ENCODE results near the gene DCPS.
"Not testable (repeated sequence)": the region's sequence is repeated elsewhere in the genome, so short reads cannot be mapped to it uniquely, and the experiment has no call there.

The DCPS gene

GRCh38 chr11:126370016-126370415 is 66.2 kb downstream of the DCPS start:
- TF ChIP-seq, protein P1, sequence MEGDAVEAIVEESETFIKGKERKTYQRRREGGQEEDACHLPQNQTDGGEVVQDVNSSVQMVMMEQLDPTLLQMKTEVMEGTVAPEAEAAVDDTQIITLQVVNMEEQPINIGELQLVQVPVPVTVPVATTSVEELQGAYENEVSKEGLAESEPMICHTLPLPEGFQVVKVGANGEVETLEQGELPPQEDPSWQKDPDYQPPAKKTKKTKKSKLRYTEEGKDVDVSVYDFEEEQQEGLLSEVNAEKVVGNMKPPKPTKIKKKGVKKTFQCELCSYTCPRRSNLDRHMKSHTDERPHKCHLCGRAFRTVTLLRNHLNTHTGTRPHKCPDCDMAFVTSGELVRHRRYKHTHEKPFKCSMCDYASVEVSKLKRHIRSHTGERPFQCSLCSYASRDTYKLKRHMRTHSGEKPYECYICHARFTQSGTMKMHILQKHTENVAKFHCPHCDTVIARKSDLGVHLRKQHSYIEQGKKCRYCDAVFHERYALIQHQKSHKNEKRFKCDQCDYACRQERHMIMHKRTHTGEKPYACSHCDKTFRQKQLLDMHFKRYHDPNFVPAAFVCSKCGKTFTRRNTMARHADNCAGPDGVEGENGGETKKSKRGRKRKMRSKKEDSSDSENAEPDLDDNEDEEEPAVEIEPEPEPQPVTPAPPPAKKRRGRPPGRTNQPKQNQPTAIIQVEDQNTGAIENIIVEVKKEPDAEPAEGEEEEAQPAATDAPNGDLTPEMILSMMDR (IDR thresholded peaks at IDR 0.05; ENCODE audit: low read depth, low read length), result no peak
- DNase-seq, result no peak

GRCh38 chr11:126371595-126371994 is 67.7 kb downstream of the DCPS start:
- Histone ChIP-seq H3K27me3 (no peaks in the 10 kb centered on the region), H3K9me3 (no peaks in the 10 kb centered on the region), H3K4me3 (ENCODE audit: low read depth, low read length) (no peak overlapping the region), H3K4me1 (no peaks in the 10 kb centered on the region; the same call in 1 of the 2 replicates), H3K36me3 (no peaks in the 10 kb centered on the region)
- DNase-seq, result no peak
- TF ChIP-seq, protein P1 (IDR thresholded peaks at IDR 0.05; ENCODE audit: low read depth, low read length), result no peak

More at GRCh38 chr11:126370016-126370415, 66.2 kb downstream of the DCPS start:
- no peaks in the 10 kb centered on the region for H3K9me3 ChIP-seq
- H3K4me1 ChIP-seq, result no peaks in the 10 kb centered on the region; the same call in 1 of the 2 replicates
- H3K36me3 ChIP-seq, result no peaks in the 10 kb centered on the region
- H3K27me3 ChIP-seq, result no peaks in the 10 kb centered on the region
- no peak overlapping the region for H3K4me3 ChIP-seq (ENCODE audit: low read depth, low read length)

DNA sequence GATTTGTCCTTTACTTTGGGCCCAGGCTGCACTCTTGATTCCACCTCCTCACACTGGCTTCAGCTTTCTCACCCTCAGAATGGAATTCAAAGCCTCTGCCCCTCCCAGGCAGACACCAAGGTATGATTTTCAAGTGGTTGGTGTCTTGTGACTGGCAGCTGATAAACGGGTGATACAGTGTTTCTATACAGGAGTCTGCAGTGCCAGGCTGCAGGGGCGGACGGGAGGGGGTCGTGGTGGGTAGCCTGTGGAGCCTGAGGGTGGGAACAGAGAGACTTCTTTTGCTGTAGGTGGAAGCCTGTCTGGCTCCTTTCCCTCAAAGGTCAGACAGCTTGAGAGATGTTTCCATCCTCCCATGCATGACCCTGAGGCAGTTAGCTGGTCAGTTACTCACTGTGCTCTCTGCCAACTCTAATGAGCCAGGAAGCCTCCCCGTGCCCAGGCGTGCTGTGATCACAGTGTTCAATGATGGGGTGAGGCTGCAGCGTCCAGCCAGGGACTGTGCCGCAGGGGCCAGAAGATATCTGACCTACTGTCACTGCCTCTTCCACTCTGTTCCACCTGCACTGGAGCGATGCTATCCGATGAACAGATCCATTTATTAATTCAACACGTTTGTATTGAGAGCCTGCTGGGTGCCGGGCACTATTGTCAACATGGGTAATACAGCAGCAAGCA is 69.7 kb downstream of the DCPS start:
- not testable (repeated sequence) for H3K9me3 ChIP-seq; H3K4me3 ChIP-seq (ENCODE audit: low read depth, low read length); H3K4me1 ChIP-seq; H3K27me3 ChIP-seq; DNase-seq; H3K36me3 ChIP-seq

DNA sequence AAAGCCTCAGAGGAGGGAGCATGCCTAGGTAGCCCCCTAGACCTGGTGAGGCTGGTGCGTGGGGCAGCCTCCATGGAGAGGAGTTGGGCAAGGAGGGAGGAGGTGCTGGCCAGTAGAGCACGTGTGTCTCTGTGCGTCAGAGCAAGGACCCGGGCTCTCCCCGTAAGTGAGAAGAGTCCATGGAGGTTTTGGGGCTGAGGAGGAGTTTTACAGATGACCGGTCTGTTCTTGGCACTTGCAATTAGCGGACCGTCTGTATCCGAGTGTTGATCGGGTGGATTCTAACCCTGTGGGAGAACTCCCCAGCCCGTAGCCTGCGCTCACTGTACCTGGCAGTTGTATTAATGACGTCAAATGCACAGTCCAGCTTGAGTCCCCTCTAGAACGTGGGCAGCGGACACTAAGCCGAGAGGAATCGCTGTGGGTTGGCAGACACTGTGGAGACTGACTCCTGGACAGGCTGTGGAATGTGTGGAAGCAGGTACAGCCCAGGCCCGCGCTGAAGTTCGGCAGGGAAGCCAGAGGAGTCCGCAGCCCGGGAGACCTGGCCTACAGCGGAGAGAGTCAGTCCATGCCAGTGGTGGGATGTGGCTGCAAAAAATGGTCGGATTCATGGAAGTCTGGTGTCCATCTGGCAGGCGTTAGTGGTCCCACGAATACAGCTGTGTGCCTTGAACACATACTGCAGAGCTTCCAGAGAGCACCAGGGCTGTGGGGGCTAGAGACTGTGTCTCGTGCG is 70.9 kb downstream of the DCPS start:
- DNase-seq, H3K4me1 ChIP-seq: not testable (repeated sequence)

GRCh38 chr11:126375726-126376125 is 71.9 kb downstream of the DCPS start:
- DNase-seq, result no peak
- Histone ChIP-seq H3K27me3 (no peaks in the 10 kb centered on the region), H3K9me3 (no peaks in the 10 kb centered on the region), H3K4me1 (peaks cover 6% of the 10 kb centered on the region; the same call in 1 of the 2 replicates), H3K36me3 (no peaks in the 10 kb centered on the region), H3K4me3 (ENCODE audit: low read depth, low read length) (no peak overlapping the region)
- TF ChIP-seq, protein P1 (IDR thresholded peaks at IDR 0.05; ENCODE audit: low read depth, low read length), result no peak

More for the DNA sequence above, 70.9 kb downstream of the DCPS start:
- H3K36me3 ChIP-seq; H3K4me3 ChIP-seq (ENCODE audit: low read depth, low read length); H3K9me3 ChIP-seq; H3K27me3 ChIP-seq: not testable (repeated sequence)

DNA sequence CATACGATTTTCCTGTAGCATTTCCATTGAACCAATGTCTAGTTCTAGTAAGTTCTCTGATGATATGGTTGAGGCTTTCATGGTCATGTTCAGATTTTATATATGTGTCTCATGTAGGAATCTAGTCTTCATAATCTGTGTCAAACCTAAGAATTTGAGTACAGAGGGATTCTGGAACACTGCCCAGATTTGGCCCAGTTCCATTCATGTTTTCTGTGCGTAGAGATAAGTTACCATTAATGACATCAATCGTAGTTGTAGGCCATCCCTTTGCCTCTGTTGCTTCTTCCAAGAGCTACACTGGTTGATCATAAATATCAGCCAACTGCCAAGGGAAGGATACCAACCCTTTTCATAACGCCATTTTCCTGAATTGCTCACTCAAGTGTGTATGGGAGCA is 74.9 kb downstream of the DCPS start:
- H3K27me3 ChIP-seq, result no peaks in the 10 kb centered on the region
- no peaks in the 10 kb centered on the region for H3K36me3 ChIP-seq
- H3K4me3 ChIP-seq (ENCODE audit: low read depth, low read length), result no peak overlapping the region
- H3K4me1 ChIP-seq, result peaks cover 6% of the 10 kb centered on the region; the same call in 1 of the 2 replicates
- TF ChIP-seq, protein P1 (IDR thresholded peaks at IDR 0.05; ENCODE audit: low read depth, low read length), result no peak
- H3K9me3 ChIP-seq, result no peaks in the 10 kb centered on the region
- DNase-seq, result no peak

DNA sequence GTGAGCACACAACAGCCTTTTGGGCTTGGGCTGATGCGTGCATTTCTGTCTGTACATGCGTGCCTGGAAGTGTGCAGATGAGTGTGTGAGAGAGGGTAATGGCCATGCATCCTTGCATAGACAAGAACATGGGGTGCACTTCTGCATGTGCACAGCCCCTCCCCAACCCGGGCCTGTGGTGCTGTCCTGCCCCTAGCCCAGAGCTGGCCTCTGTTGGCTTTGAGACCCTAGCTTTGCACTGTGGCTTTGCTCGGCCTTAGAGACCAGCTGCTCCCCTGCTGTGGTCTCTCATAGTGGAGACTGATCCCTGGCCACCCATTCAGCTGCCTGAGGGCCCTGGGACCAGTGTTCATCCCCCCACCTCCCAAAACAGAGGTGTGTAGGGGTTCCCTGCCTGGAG is 77.0 kb downstream of the DCPS start:
- Histone ChIP-seq H3K4me1 (peaks cover 6% of the 10 kb centered on the region; the same call in 1 of the 2 replicates), H3K4me3 (ENCODE audit: low read depth, low read length) (no peak overlapping the region), H3K9me3 (no peaks in the 10 kb centered on the region), H3K36me3 (no peaks in the 10 kb centered on the region), H3K27me3 (no peaks in the 10 kb centered on the region)
- TF ChIP-seq, protein P1 (IDR thresholded peaks at IDR 0.05; ENCODE audit: low read depth, low read length), result no peak
- no peak for DNase-seq

- H3K27me3 ChIP-seq; DNase-seq; H3K9me3 ChIP-seq; H3K4me3 ChIP-seq (ENCODE audit: low read depth, low read length); H3K36me3 ChIP-seq; H3K4me1 ChIP-seq: not testable (repeated sequence)
Measured at GRCh38 chr11:126381960-126382359, 78.1 kb downstream of the DCPS start.

DNA sequence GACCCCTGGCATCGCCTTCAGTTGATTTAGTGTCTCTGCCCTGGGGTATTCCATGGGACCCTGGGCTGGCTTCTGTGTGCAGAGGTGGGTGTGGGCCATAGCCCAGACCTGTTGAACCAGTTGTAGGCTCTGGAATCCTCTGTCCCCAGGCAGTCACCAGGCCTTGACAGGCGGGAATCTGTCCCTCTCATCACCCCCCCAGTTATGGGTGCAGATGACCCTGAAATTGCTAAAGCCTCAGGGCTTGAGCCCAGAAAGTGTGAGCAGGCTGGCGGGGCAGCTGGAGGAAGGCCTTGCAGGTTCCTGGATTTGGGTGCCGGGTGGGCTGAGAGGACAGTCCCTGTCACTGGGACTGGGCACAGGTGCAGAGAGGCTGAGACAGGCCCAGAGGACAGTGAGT is 78.8 kb downstream of the DCPS start:
- H3K27me3 ChIP-seq; H3K4me1 ChIP-seq; DNase-seq; H3K36me3 ChIP-seq; H3K9me3 ChIP-seq; H3K4me3 ChIP-seq (ENCODE audit: low read depth, low read length): not testable (repeated sequence)

All from BE2C (cell line).